Tibial nerve (tissue), 4 donors: ENCODE data around the gene SPTBN4. TPM values are rescaled to one million over a fixed set of nuclear protein-coding genes. Genes with fewer than 3 reads are reported as not detected.
A peak's percentile ranks its signal among the peaks of the same experiment; 100 is the strongest.

Experiments
- DNase-seq, 2 donors: peaks; one replicate each; pipeline ENCODE4 v3.0.0-alpha.2; 2019; ENCODE audit warnings: low spot score in 2 of 2
- H3K27ac ChIP-seq, 4 donors: fragments of 200-600 bp; sonication (generic) in 3 of 4; one replicate each; pipeline ENCODE4 v1.5.1; 2017 to 2019; ENCODE audit warnings: mild to moderate bottlenecking in 1 of 4
- H3K27me3 ChIP-seq, 2 donors: fragments of 200-600 bp; sonication (generic) in 1 of 2; one replicate each; pipeline versions ENCODE4 v1.5.1 to v1.6.0; 2017 to 2019
- H3K36me3 ChIP-seq, 3 donors: fragments of 200-600 bp; sonication (generic); one replicate each; pipeline ENCODE4 v1.5.1; 2018 to 2019
- H3K4me1 ChIP-seq, 4 donors: fragments of 200-600 bp; sonication (generic) in 3 of 4; one replicate each; pipeline ENCODE4 v1.5.1; 2017 to 2019
- H3K4me3 ChIP-seq, 4 donors: fragments of 200-600 bp; sonication (generic) in 3 of 4; one replicate each; pipeline ENCODE4 v1.5.1; 2017 to 2019; ENCODE audit warnings: mild to moderate bottlenecking in 1 of 4, moderate library complexity in 1 of 4
- H3K9me3 ChIP-seq, 4 donors: fragments of 200-600 bp; sonication (generic) in 3 of 4; one replicate each; pipeline ENCODE4 v1.5.1; 2017 to 2019
- CTCF ChIP-seq, 5 experiments: fragments of 200-600 bp in 3 of 5; fragments of 450-650 bp in 2 of 5; sonication (generic) in 3 of 5; IDR thresholded peaks; one replicate each; pipeline ENCODE4 v1.5.1; 2016 to 2019; ENCODE audit warnings: antibody characterized with exemption in 5 of 5, mild to moderate bottlenecking in 3 of 5, moderate library complexity in 2 of 5
- EP300 ChIP-seq, 2 donors: sonication (generic); formaldehyde crosslinking; IDR thresholded peaks; one replicate each; pipeline ENCODE4 v1.6.1; 2017; ENCODE audit warnings: antibody characterized with exemption in 2 of 2, mild to moderate bottlenecking in 1 of 2
- POLR2A ChIP-seq, 2 donors: fragments of 450-650 bp; IDR thresholded peaks; one replicate each; pipeline ENCODE4 v1.6.1; 2017; ENCODE audit warnings: antibody characterized with exemption in 2 of 2, mild to moderate bottlenecking in 2 of 2, moderate library complexity in 2 of 2
- WGBS, 2 donors: methylation state at CpG; one replicate each; pipeline ENCODE4 v1.1.5; 2018; 5-methylcytosine and 5-hydroxymethylcytosine counted together
- total RNA-seq, 4 donors: library from RNA; depleted of rRNA; stranded (reverse); fragments of >200 nt; gene quantifications; one replicate each; pipeline ENCODE4 v1.1.0, GENCODE V29; 2016

The SPTBN4 gene
- total RNA-seq, 4 donors from 2014 or later: 14.9 to 24.0 (median 19.7) TPM

- peaks cover 0 to 34% (median 9%) of the 10 kb centered on the region in 4 donors for H3K4me1 ChIP-seq
- H3K27me3 ChIP-seq: no peaks in the 10 kb centered on the region
- TF ChIP-seq CTCF (IDR thresholded peaks at IDR 0.05) (no peak), POLR2A (IDR thresholded peaks at IDR 0.05) (no peak), EP300 (IDR thresholded peaks at IDR 0.05) (no peak)
- H3K4me3 ChIP-seq: peak overlapping the region; percentile 10 to 97 (median 88)
- no peaks in the 10 kb centered on the region for H3K9me3 ChIP-seq
- no peak for DNase-seq
- peak overlapping the region; percentile 88 to 100 (median 99) for H3K27ac ChIP-seq
- 9 to 13% methylated on average over 22 of the region's 22 CpGs for WGBS, 2 donors
- peaks cover 0 to 30% (median 0%) of the 10 kb centered on the region in 3 donors for H3K36me3 ChIP-seq
Measured at GRCh38 chr19:40442328-40443130, 24.3 kb upstream of the SPTBN4 start.

- WGBS, 2 donors: 0 to 1% methylated on average over 43 to 52 of the region's 52 CpGs
- Histone ChIP-seq H3K27ac (peak overlapping the region; percentile 99 to 100 (median 99)), H3K4me3 (peak overlapping the region; percentile 59 to 97 (median 88)), H3K4me1 (peaks cover 0 to 34% (median 9%) of the 10 kb centered on the region in 4 donors), H3K27me3 (no peaks in the 10 kb centered on the region), H3K36me3 (peaks cover 0 to 39% (median 0%) of the 10 kb centered on the region in 3 donors), H3K9me3 (no peaks in the 10 kb centered on the region)
- DNase-seq: peak; percentile 100
- TF ChIP-seq CTCF (IDR thresholded peaks at IDR 0.05) (peak in 1 of 5 experiments; percentile 52), EP300 (IDR thresholded peaks at IDR 0.05) (peak; percentile 93 to 100), POLR2A (IDR thresholded peaks at IDR 0.05) (peak; percentile 76 to 89)
Measured at GRCh38 chr19:40443131-40443999, 23.4 kb upstream of the SPTBN4 start.

- peak within 1 kb of the TSS; percentile 99 to 100 (median 99) for H3K27ac ChIP-seq
- H3K4me3 ChIP-seq: peak within 1 kb of the TSS; percentile 59 to 97 (median 88)
- TF ChIP-seq CTCF (IDR thresholded peaks at IDR 0.05) (peak in 1 of 5 experiments; percentile 44), POLR2A (IDR thresholded peaks at IDR 0.05) (peak; percentile 97 to 99), EP300 (IDR thresholded peaks at IDR 0.05) (peak; percentile 77 to 97)
- H3K9me3 ChIP-seq: no peaks in the 10 kb centered on the region
- peaks cover 0 to 47% (median 0%) of the 10 kb centered on the region in 3 donors for H3K36me3 ChIP-seq
- WGBS, 2 donors: 0 to 2% methylated on average over 26 to 49 of the region's 72 CpGs
- peaks cover 0 to 34% (median 9%) of the 10 kb centered on the region in 4 donors for H3K4me1 ChIP-seq
- peak; percentile 97 to 98 for DNase-seq
- no peaks in the 10 kb centered on the region for H3K27me3 ChIP-seq
Measured at GRCh38 chr19:40444000-40444824, 22.6 kb upstream of the SPTBN4 start, which contains the start of gene SERTAD3. TSS of gene SERTAD3 (minus strand) at chr19:40444335. CDS start at chr19:40442080, 2,255 bp downstream.

- WGBS, 2 donors: 17 to 19% methylated on average over 17 to 18 of the region's 18 CpGs
- Histone ChIP-seq H3K4me3 (peak overlapping the region; percentile 59 to 97 (median 88)), H3K27me3 (no peaks in the 10 kb centered on the region), H3K9me3 (no peaks in the 10 kb centered on the region), H3K27ac (peak overlapping the region; percentile 99 to 100 (median 99)), H3K36me3 (peaks cover 0 to 54% (median 0%) of the 10 kb centered on the region in 3 donors), H3K4me1 (peaks cover 0 to 34% (median 9%) of the 10 kb centered on the region in 4 donors)
- TF ChIP-seq CTCF (IDR thresholded peaks at IDR 0.05): peak in 2 of 5 experiments; percentile 7 to 11
- TF ChIP-seq EP300 (IDR thresholded peaks at IDR 0.05): no peak
- no peak for DNase-seq
Measured at GRCh38 chr19:40444825-40445312, 21.9 kb upstream of the SPTBN4 start.
